ENCODE data around the gene RIC8B.

Gene RIC8B

GRCh38 chr12:106745181-106745745 is 29.2 kb upstream of the RIC8B start:
- DNase-seq (ENCODE audit: low read depth): no peak
- H3K4me3 ChIP-seq (ENCODE audit: low read depth, low read length): no peak overlapping the region
- no peak for TF ChIP-seq CTCF (conservative IDR thresholded peaks at IDR 0.05; ENCODE audit: low read depth, low read length)

- no peak for TF ChIP-seq CTCF (conservative IDR thresholded peaks at IDR 0.05; ENCODE audit: low read depth, low read length)
- DNase-seq (ENCODE audit: low read depth): no peak
- H3K4me3 ChIP-seq (ENCODE audit: low read depth, low read length): no peak overlapping the region
These were observed 26.5 kb upstream of the RIC8B start for GRCh38 chr12:106747973-106748436.

GRCh38 chr12:106750524-106750923 is 24.0 kb upstream of the RIC8B start:
- TF ChIP-seq CTCF (conservative IDR thresholded peaks at IDR 0.05; ENCODE audit: low read depth, low read length): no peak
- H3K4me3 ChIP-seq (ENCODE audit: low read depth, low read length): no peak overlapping the region
- no peak for DNase-seq (ENCODE audit: low read depth)

- H3K4me3 ChIP-seq (ENCODE audit: low read depth, low read length): no peak overlapping the region
- TF ChIP-seq CTCF (conservative IDR thresholded peaks at IDR 0.05; ENCODE audit: low read depth, low read length): no peak
- no peak for DNase-seq (ENCODE audit: low read depth)
These were observed 21.0 kb upstream of the RIC8B start for GRCh38 chr12:106753526-106753925.

GRCh38 chr12:106754331-106754730 is 20.2 kb upstream of the RIC8B start:
- no peak for DNase-seq (ENCODE audit: low read depth)
- no peak for TF ChIP-seq CTCF (conservative IDR thresholded peaks at IDR 0.05; ENCODE audit: low read depth, low read length)
- H3K4me3 ChIP-seq (ENCODE audit: low read depth, low read length): no peak overlapping the region

- H3K4me3 ChIP-seq (ENCODE audit: low read depth, low read length): no peak overlapping the region
These were observed 16.7 kb upstream of the RIC8B start for GRCh38 chr12:106757623-106758348.

More at GRCh38 chr12:106757623-106758348, 16.7 kb upstream of the RIC8B start:
- no peak for TF ChIP-seq CTCF (conservative IDR thresholded peaks at IDR 0.05; ENCODE audit: low read depth, low read length)
- DNase-seq (ENCODE audit: low read depth): no peak

Data from choroid plexus epithelial cell (primary cell).